ENCODE results near the gene RTKN.

- TF ChIP-seq CTCF (IDR thresholded peaks at IDR 0.05; ENCODE audit: borderline replicate concordance, extremely low read depth, low read length, poor library complexity, severe bottlenecking): no peak
- TF ChIP-seq EZH2 (IDR thresholded peaks at IDR 0.05; ENCODE audit: borderline replicate concordance, low read depth, low read length, severe bottlenecking): no peak
Observed at GRCh38 chr2:74429487-74430451, 12.0 kb downstream of the RTKN start.

Measured in DND-41 (cell line).